GM12878 (cell line): Measurements from ENCODE around the gene RAB10. TPM values are rescaled to one million over a fixed set of nuclear protein-coding genes. Genes with fewer than 3 reads are reported as not detected.

Experiments used
- ATAC-seq: fragments of 200-7000 bp; cut with Tn5 transposase; 3 replicates; pipeline ENCODE4 v1.9.1; 2020; ENCODE audit warnings: mild to moderate bottlenecking, moderate library complexity
- BruUV-seq: library from RNA; stranded (reverse); fragments of 400-500 nt; replicated peaks from 2 replicates; lab custom pipeline; 2021; lab: Mats Ljungman, UMichigan
- CTCF ChIA-PET: fragments of 300-600 bp; sonication (Branson Sonifier 250); formaldehyde crosslinking; extraction: SDS; loops from one replicate; lab custom pipeline; 2021; ENCODE audit warnings: inconsistent platforms; lab: Yijun Ruan, JAX
- POLR2A ChIA-PET: fragments of 350-600 bp; formaldehyde crosslinking; extraction: SDS; loops from one replicate; lab custom pipeline; 2021; ENCODE audit warnings: inconsistent platforms; lab: Charles Lee
- RAD21 ChIA-PET: fragments of 300-600 bp; sonication (Branson Sonifier 250); formaldehyde crosslinking; loops from one replicate; lab custom pipeline; 2023; ENCODE audit warnings: antibody characterized with exemption; ENCODE audit not compliant: unreplicated experiment; lab: Charles Lee
- SMC1A ChIA-PET: fragments of 300-600 bp; sonication (Branson Sonifier 250); formaldehyde crosslinking; loops from one replicate; lab custom pipeline; 2023; ENCODE audit not compliant: unreplicated experiment, uncharacterized antibody; lab: Charles Lee
- DNase-seq: peaks from one replicate; pipeline ENCODE4 v3.0.0-alpha.2; 2011; ENCODE audit warnings: low read depth, low spot score
- FAIRE-seq: peaks from 3 replicates; lab custom pipeline; 2011; peaks lifted over from hg19 to GRCh38; lab: Jason Lieb, UNC
- H2AFZ ChIP-seq: 2 replicates; pipeline ENCODE4 v1.6.0; 2011; ENCODE audit warnings: low read depth, low read length, control low read depth; ENCODE audit not compliant: control insufficient read depth
- H3K27ac ChIP-seq: 2 replicates; pipeline ENCODE4 v1.5.1; 2011; ENCODE audit warnings: control low read depth; ENCODE audit not compliant: control insufficient read depth, insufficient read depth
- H3K27me3 ChIP-seq, 2 experiments: replicated peaks in 1 of 2; 2 replicates each; pipeline versions ENCODE4 v1.6.0 to v1.6.1; 2011; ENCODE audit warnings: low read length in 1 of 2; ENCODE audit not compliant: control insufficient read depth in 2 of 2, insufficient read depth in 2 of 2
- H3K36me3 ChIP-seq, 2 experiments: 2 replicates each; pipeline ENCODE4 v1.5.1; 2011; ENCODE audit warnings: low read length in 1 of 2; ENCODE audit not compliant: control insufficient read depth in 2 of 2, insufficient read depth in 2 of 2
- H3K4me1 ChIP-seq: 2 replicates; pipeline ENCODE4 v1.6.1; 2011; ENCODE audit warnings: mild to moderate bottlenecking, low read length, moderate library complexity, mixed read lengths; ENCODE audit not compliant: control insufficient read depth, insufficient read depth
- H3K4me2 ChIP-seq: 2 replicates; pipeline ENCODE4 v1.6.0; 2011; ENCODE audit warnings: control low read depth; ENCODE audit not compliant: control insufficient read depth, insufficient read depth
- H3K4me3 ChIP-seq: fragments of 200-600 bp; sonication (generic); 2 replicates; pipeline ENCODE4 v1.5.1; 2016
- H3K79me2 ChIP-seq: 2 replicates; pipeline ENCODE4 v1.6.0; 2011; ENCODE audit warnings: low read length; ENCODE audit not compliant: control insufficient read depth, insufficient read depth
- H3K9ac ChIP-seq: 2 replicates; pipeline ENCODE4 v1.8.0; 2011; ENCODE audit warnings: low read length, control low read depth, mixed read lengths; ENCODE audit not compliant: control insufficient read depth, insufficient read depth
- H3K9me3 ChIP-seq: replicated peaks from 3 replicates; pipeline ENCODE4 v1.5.1; 2011; ENCODE audit warnings: mild to moderate bottlenecking, low read length; ENCODE audit not compliant: control insufficient read depth, insufficient read depth
- H4K20me1 ChIP-seq: 2 replicates; pipeline ENCODE4 v1.6.0; 2011; ENCODE audit not compliant: control insufficient read depth, insufficient read depth
- ATF7 ChIP-seq: fragments of 450-650 bp; IDR thresholded peaks from 2 replicates; pipeline ENCODE4 v1.6.1; 2016; ENCODE audit warnings: low read depth, mild to moderate bottlenecking
- BHLHE40 ChIP-seq, 2 experiments: fragments of 450-650 bp in 1 of 2; IDR thresholded peaks; 2 replicates each; pipeline ENCODE4 v1.6.1; 2011 to 2017; ENCODE audit warnings: low read depth in 2 of 2, borderline replicate concordance in 1 of 2, improper control_type of control experiment in 1 of 2, low read length in 1 of 2, mild to moderate bottlenecking in 1 of 2
- CBFB ChIP-seq: IDR thresholded peaks from 2 replicates; pipeline ENCODE4 v1.6.1; 2016; ENCODE audit warnings: antibody characterized with exemption, low read depth
- CHD1 ChIP-seq: IDR thresholded peaks from 2 replicates; pipeline ENCODE4 v1.6.1; 2012; ENCODE audit warnings: low read depth, low read length, improper control_type of control experiment
- HSF1 ChIP-seq: fragments of 150-350 bp; IDR thresholded peaks from 2 replicates; pipeline ENCODE4 v1.6.1; 2014; ENCODE audit warnings: mild to moderate bottlenecking, low read depth, low read length
- NFYA ChIP-seq: IDR thresholded peaks from 2 replicates; pipeline ENCODE4 v1.6.1; 2011; ENCODE audit warnings: low read depth, mild to moderate bottlenecking, low read length, improper control_type of control experiment, borderline replicate concordance
- NR2C1 ChIP-seq: fragments of 450-650 bp; IDR thresholded peaks from 2 replicates; pipeline ENCODE4 v1.6.1; 2017; ENCODE audit warnings: antibody characterized with exemption, mild to moderate bottlenecking, moderate library complexity
- NRF1 ChIP-seq: conservative IDR thresholded peaks from 2 replicates; pipeline ENCODE4 v1.6.1; 2011; ENCODE audit warnings: mild to moderate bottlenecking, low read depth, low read length, improper control_type of control experiment
- POU2F2 ChIP-seq: IDR thresholded peaks from 3 replicates; pipeline ENCODE4 v1.6.1; 2011; ENCODE audit warnings: low read depth, mild to moderate bottlenecking, low read length, borderline replicate concordance
- RBBP5 ChIP-seq: fragments of 200-600 bp; sonication (generic); conservative IDR thresholded peaks from 2 replicates; pipeline ENCODE4 v1.6.1; 2016
- WRNIP1 ChIP-seq: IDR thresholded peaks from 2 replicates; pipeline ENCODE4 v1.6.1; 2011; ENCODE audit warnings: low read depth, low read length, improper control_type of control experiment, borderline replicate concordance
- ZNF384 ChIP-seq: IDR thresholded peaks from 2 replicates; pipeline ENCODE4 v1.6.1; 2012; ENCODE audit warnings: low read depth, mild to moderate bottlenecking, low read length, improper control_type of control experiment, borderline replicate concordance
- WGBS: methylation state at CpG from one replicate; pipeline ENCODE4 v1.1.6; 2016; ENCODE audit warnings: low lambda C conversion rate; ENCODE audit not compliant: insufficient replicate concordance, insufficient coverage; ENCODE audit errors: missing lambda C conversion rate; 5-methylcytosine and 5-hydroxymethylcytosine counted together
- in situ Hi-C: fragments of 300-500 bp; cut with MboI; formaldehyde crosslinking; loops from 9 replicates; pipeline ENCODE4 v1.14.3; 2018; ENCODE audit warnings: mixed read lengths
- intact Hi-C: fragments of 100-400 bp; cut with micrococcal nuclease; formaldehyde crosslinking; loops from one replicate; pipeline ENCODE4 v1.14.2; 2022; ENCODE audit not compliant: unreplicated experiment
- polyA plus RNA-seq, 11 experiments: library from polyadenylated mRNA; depleted of rRNA in 4 of 11; unstranded in 6 of 11; stranded (reverse) in 5 of 11; fragments of >200 nt; fragmentation: Nextera tagmentation in 4 of 11; fragmentation: Illumina TruSeq in 1 of 11; extraction: Ambion mirVana in 4 of 11; extraction: Trizol in 1 of 11; gene quantifications; 1 replicate in 1 of 11; 2 replicates in 10 of 11; pipeline versions ENCODE4 v1.2.1 to v1.2.3, GENCODE V29; 2011 to 2016; ENCODE audit warnings: inconsistent platforms in 2 of 11, missing spikeins in 2 of 11, low read depth in 1 of 11
- total RNA-seq, 4 experiments: library from RNA; depleted of rRNA in 3 of 4; stranded (reverse); fragments of >200 nt in 3 of 4; fragmentation: Illumina TruSeq in 1 of 4; extraction: Trizol in 1 of 4; gene quantifications; 2 replicates each; pipeline versions ENCODE4 v1.2.1 to v1.2.3, GENCODE V29; 2013 to 2021

RAB10 gene
- total and polyA plus RNA-seq, 10 of the 15 experiments (the other 5 are each of a cell fraction or from before 2014, with no cell fraction given) = 13.3 to 109 (median 82.0) TPM

- 32% methylated on average over 4 of the region's 4 CpGs for WGBS
- ChIA-PET SMC1A (interaction anchor here (2.1 to 2.9 kb wide), 2 partner anchors 46 to 158 kb away, joined by 5 to 57 read pairs; no protein-coding TSS in a partner anchor), POLR2A (interaction anchor here (0.5 kb wide), 1 partner anchor 135 kb away, joined by 6 read pairs; no protein-coding TSS in a partner anchor), RAD21 (no interaction called here), CTCF (interaction anchor here (1.7 to 4.8 kb wide), 2 partner anchors 136 to 156 kb away, joined by 9 to 26 read pairs; no protein-coding TSS in a partner anchor)
- Histone ChIP-seq H3K4me2 (no peak overlapping the region), H4K20me1 (no peaks in the 10 kb centered on the region), H3K79me2 (no peaks in the 10 kb centered on the region), H3K9ac (no peak overlapping the region), H3K4me1 (no peaks in the 10 kb centered on the region), H2AFZ (no peak overlapping the region), H3K27me3 (no peaks in the 10 kb centered on the region), H3K9me3 (no peaks in the 10 kb centered on the region), H3K36me3 (no peaks in the 10 kb centered on the region), H3K27ac (no peak overlapping the region), H3K4me3 (no peak overlapping the region)
- DNase-seq (no peak), FAIRE-seq (no peak), ATAC-seq (no peak)
- intact Hi-C loops = no loop called here
- BruUV-seq = no TSS peak
- in situ Hi-C loops = no loop called here
- TF ChIP-seq CHD1 = no peak
- no peak for TF ChIP-seq ZNF384
- TF ChIP-seq POU2F2 = no peak
- TF ChIP-seq RBBP5 = no peak
- TF ChIP-seq CBFB = no peak
- no peak for TF ChIP-seq ATF7
- TF ChIP-seq NRF1 = no peak
- no peak for TF ChIP-seq NR2C1
- TF ChIP-seq NFYA = no peak
- no peak for TF ChIP-seq WRNIP1
- no peak for TF ChIP-seq BHLHE40 (IDR thresholded peaks at IDR 0.05; ENCODE audit: borderline replicate concordance in 1 of 2, low read depth in 2 of 2, low read length in 1 of 2)
- no peak for TF ChIP-seq HSF1
Observed at GRCh38 chr2:25989154-25989553, 44.7 kb upstream of the RAB10 start.
